Stimulated activated CD8-positive, alpha-beta memory T cell treated with anti-CD3 and anti-CD28 coated beads, Interleukin-7, amount 100 ng/mL, for 24 hours (primary cell): ENCODE results near the gene FFAR3.

Experiments used
- DNase-seq: peaks from one replicate; pipeline ENCODE4 v3.0.0-alpha.2; 2020; ENCODE audit warnings: low read depth

Gene FFAR3

GRCh38 chr19:35403116-35403760 lies 45.0 kb downstream of the FFAR3 start:
- no peak for DNase-seq

GRCh38 chr19:35404879-35405622 lies 46.8 kb downstream of the FFAR3 start:
- DNase-seq = peak; percentile 33

- DNase-seq = no peak
Measured at GRCh38 chr19:35407619-35408018, 49.4 kb downstream of the FFAR3 start.

GRCh38 chr19:35408284-35409171 lies 50.3 kb downstream of the FFAR3 start:
- no peak for DNase-seq

GRCh38 chr19:35409191-35409590 lies 50.9 kb downstream of the FFAR3 start:
- DNase-seq = no peak
